ENCODE data around the gene SULT2A1. TPM values are rescaled to one million over a fixed set of nuclear protein-coding genes. Genes with fewer than 3 reads are reported as not detected.
"Not testable (repeated sequence)": the region's sequence is repeated elsewhere in the genome, so short reads cannot be mapped to it uniquely, and the experiment has no call there.

SULT2A1 gene
- total RNA-seq, 1 donor from 2014 or later = not detected

GRCh38 chr19:47860602-47861297 lies 25.4 kb downstream of the SULT2A1 start:
- intact Hi-C loops (cut with micrococcal nuclease) = no loop called here

GRCh38 chr19:47859838-47860237 lies 26.3 kb downstream of the SULT2A1 start:
- intact Hi-C loops (cut with micrococcal nuclease) = not testable (repeated sequence)

- intact Hi-C loops (cut with micrococcal nuclease) = not testable (repeated sequence)
These were observed 27.3 kb downstream of the SULT2A1 start, which contains the start of gene TPRX2 for GRCh38 chr19:47858646-47859285. Gene TPRX2, plus strand, starts transcription at chr19:47859235. Its CDS starts 12 bp downstream, at chr19:47859247.

- intact Hi-C loops (cut with micrococcal nuclease) = not testable (repeated sequence)
These were observed 27.9 kb downstream of the SULT2A1 start for GRCh38 chr19:47858231-47858630.

- intact Hi-C loops (cut with micrococcal nuclease) = no loop called here
These were observed 31.7 kb downstream of the SULT2A1 start for GRCh38 chr19:47854459-47854858.

- intact Hi-C loops (cut with micrococcal nuclease) = no loop called here
These were observed 33.1 kb downstream of the SULT2A1 start for GRCh38 chr19:47853003-47853402.

GRCh38 chr19:47848823-47849473 lies 37.2 kb downstream of the SULT2A1 start:
- intact Hi-C loops (cut with micrococcal nuclease) = no loop called here

- intact Hi-C loops (cut with micrococcal nuclease) = no loop called here
These were observed 37.7 kb downstream of the SULT2A1 start for GRCh38 chr19:47848425-47848822.

- intact Hi-C loops (cut with micrococcal nuclease) = no loop called here
These were observed 43.2 kb downstream of the SULT2A1 start for GRCh38 chr19:47842941-47843340.

GRCh38 chr19:47839913-47840312 lies 46.2 kb downstream of the SULT2A1 start:
- intact Hi-C loops (cut with micrococcal nuclease) = no loop called here

- intact Hi-C loops (cut with micrococcal nuclease) = no loop called here
These were observed 46.7 kb downstream of the SULT2A1 start for GRCh38 chr19:47839411-47839810.

- intact Hi-C loops (cut with micrococcal nuclease) = no loop called here
These were observed 50.1 kb downstream of the SULT2A1 start for GRCh38 chr19:47836038-47836437.

GRCh38 chr19:47832723-47833122 lies 53.4 kb downstream of the SULT2A1 start:
- intact Hi-C loops (cut with micrococcal nuclease) = no loop called here

- intact Hi-C loops (cut with micrococcal nuclease) = no loop called here
These were observed 59.3 kb downstream of the SULT2A1 start for GRCh38 chr19:47826800-47827199.

- intact Hi-C loops (cut with micrococcal nuclease) = no loop called here
These were observed 61.7 kb downstream of the SULT2A1 start for GRCh38 chr19:47824396-47824795.

- intact Hi-C loops (cut with micrococcal nuclease) = no loop called here
These were observed 64.6 kb downstream of the SULT2A1 start, which contains the start of gene CRX for GRCh38 chr19:47821460-47822020. Gene CRX, plus strand, starts transcription at chr19:47821937. Its CDS starts 12,507 bp downstream, at chr19:47834444.

Other genes starting within 250 kb of the SULT2A1 start
- gene EHD2, start 172.9 kb downstream of the SULT2A1 start, total RNA-seq = 0.47 and 0.49 TPM in 2 replicates
- 292 and 295 TPM in 2 replicates for gene NOP53, start 140.8 kb downstream of the SULT2A1 start, total RNA-seq
- gene SELENOW, start 107.6 kb downstream of the SULT2A1 start, total RNA-seq = 82.9 and 89.1 TPM in 2 replicates
- not detected in 2 replicates for gene TPRX1, start 81.8 kb downstream of the SULT2A1 start, total RNA-seq
- not detected in 2 replicates for gene CRX, start 64.4 kb downstream of the SULT2A1 start, total RNA-seq
- not detected in 2 replicates for gene TPRX2, start 27.1 kb downstream of the SULT2A1 start, total RNA-seq
- gene BSPH1, start 105.9 kb upstream of the SULT2A1 start, total RNA-seq = not detected in 2 replicates
- not detected in 2 replicates for gene ELSPBP1, start 108.3 kb upstream of the SULT2A1 start, total RNA-seq
- gene CABP5, start 157.8 kb upstream of the SULT2A1 start, total RNA-seq = not detected in 2 replicates
- 24.9 and 31.0 TPM in 2 replicates for gene PLA2G4C, start 224.5 kb upstream of the SULT2A1 start, total RNA-seq